Fibroblast of skin of right biceps (primary cell): ENCODE results near the gene SMCO3.
"Not testable (repeated sequence)": the region's sequence is repeated elsewhere in the genome, so short reads cannot be mapped to it uniquely, and the experiment has no call there.

Source experiments
- DNase-seq: peaks from one replicate; pipeline ENCODE4 v3.0.0-alpha.2; 2013

Gene SMCO3

GRCh38 chr12:14774074-14774905 lies 39.7 kb downstream of the SMCO3 start:
- DNase-seq, result peak; percentile 97

- DNase-seq, result no peak
Observed at GRCh38 chr12:14773685-14774073, 40.3 kb downstream of the SMCO3 start.

- no peak for DNase-seq
Observed at GRCh38 chr12:14772946-14773345, 41.0 kb downstream of the SMCO3 start.

- no peak for DNase-seq
Observed at GRCh38 chr12:14771651-14772137, 42.3 kb downstream of the SMCO3 start.

GRCh38 chr12:14770496-14771461 lies 43.2 kb downstream of the SMCO3 start:
- DNase-seq, result peak; percentile 94

- peak; percentile 71 for DNase-seq
Observed at GRCh38 chr12:14769969-14770495, 44.0 kb downstream of the SMCO3 start.

GRCh38 chr12:14769466-14769968 lies 44.5 kb downstream of the SMCO3 start:
- DNase-seq, result no peak

GRCh38 chr12:14768823-14769405 lies 45.1 kb downstream of the SMCO3 start:
- no peak for DNase-seq

- DNase-seq, result no peak
Observed at GRCh38 chr12:14767617-14768016, 46.4 kb downstream of the SMCO3 start.

- DNase-seq, result no peak
Observed at GRCh38 chr12:14766649-14767215, 47.2 kb downstream of the SMCO3 start.

GRCh38 chr12:14766020-14766419 lies 48.0 kb downstream of the SMCO3 start:
- DNase-seq, result not testable (repeated sequence)

- DNase-seq, result no peak
Observed at GRCh38 chr12:14765398-14765797, 48.6 kb downstream of the SMCO3 start.

- not testable (repeated sequence) for DNase-seq
Observed at GRCh38 chr12:14759711-14760280, 54.2 kb downstream of the SMCO3 start.

- no peak for DNase-seq
Observed at GRCh38 chr12:14756334-14757143, 57.4 kb downstream of the SMCO3 start.
